SK-N-SH treated with all-trans-retinoic acid at 6 μM for 48 hours (cell line): Measurements from ENCODE around the gene CDCP1.

Source experiments
- ATAC-seq: fragments of 200-7000 bp; cut with Tn5 transposase; 3 replicates; pipeline ENCODE4 v1.9.1; 2020; ENCODE audit warnings: mild to moderate bottlenecking, moderate library complexity
- ARNTL ChIP-seq: fragments of 450-650 bp; formaldehyde crosslinking; IDR thresholded peaks from 2 replicates; pipeline ENCODE4 v1.5.0; 2020; ENCODE audit warnings: low read depth, mild to moderate bottlenecking, moderate library complexity, borderline replicate concordance
- BACH2 ChIP-seq: fragments of 250-450 bp; sonication (Bioruptor Pico); IDR thresholded peaks from 2 replicates; pipeline ENCODE4 v1.9.0; 2021; ENCODE audit warnings: mild to moderate bottlenecking, borderline replicate concordance
- CREB5 ChIP-seq: fragments of 250-450 bp; sonication (Bioruptor Pico); IDR thresholded peaks from 2 replicates; pipeline ENCODE4 v1.5.1; 2020; ENCODE audit warnings: low read depth, mild to moderate bottlenecking, moderate library complexity
- CSRNP3 ChIP-seq: fragments of 250-450 bp; sonication (Bioruptor Pico); IDR thresholded peaks from 2 replicates; pipeline ENCODE4 v1.5.1; 2021; ENCODE audit warnings: mild to moderate bottlenecking, moderate library complexity
- ESRRG ChIP-seq: fragments of 250-450 bp; sonication (Bioruptor Pico); IDR thresholded peaks from 2 replicates; pipeline ENCODE4 v1.6.1; 2021; ENCODE audit warnings: mild to moderate bottlenecking
- GLIS3 ChIP-seq: fragments of 250-450 bp; sonication (Bioruptor Pico); IDR thresholded peaks from 2 replicates; pipeline ENCODE4 v1.5.0; 2020; ENCODE audit warnings: mild to moderate bottlenecking, moderate library complexity
- ISL1 ChIP-seq: fragments of 250-450 bp; sonication (Bioruptor Pico); IDR thresholded peaks from 2 replicates; pipeline ENCODE4 v2.1.2; 2022; ENCODE audit warnings: mild to moderate bottlenecking, moderate library complexity
- PATZ1 ChIP-seq: fragments of 250-450 bp; sonication (Bioruptor Pico); IDR thresholded peaks from 2 replicates; pipeline ENCODE4 v1.8.0; 2020; ENCODE audit warnings: mild to moderate bottlenecking, moderate library complexity, borderline replicate concordance
- POU6F1 ChIP-seq: fragments of 250-450 bp; sonication (Bioruptor Pico); IDR thresholded peaks from 2 replicates; pipeline ENCODE4 v1.8.0; 2021; ENCODE audit warnings: low read depth, mild to moderate bottlenecking, moderate library complexity, borderline replicate concordance
- PPARA ChIP-seq: fragments of 250-450 bp; sonication (Bioruptor Pico); IDR thresholded peaks from 2 replicates; pipeline ENCODE4 v1.5.0; 2020; ENCODE audit warnings: mild to moderate bottlenecking, borderline replicate concordance
- RARB ChIP-seq: fragments of 250-450 bp; sonication (Bioruptor Pico); IDR thresholded peaks from 2 replicates; pipeline ENCODE4 v1.8.0; 2021; ENCODE audit warnings: mild to moderate bottlenecking, moderate library complexity
- TCF4 ChIP-seq: fragments of 250-450 bp; sonication (Bioruptor Pico); IDR thresholded peaks from 2 replicates; pipeline ENCODE4 v1.8.0; 2021; ENCODE audit warnings: mild to moderate bottlenecking, moderate library complexity, borderline replicate concordance
- TOX ChIP-seq: fragments of 250-450 bp; sonication (Bioruptor Pico); IDR thresholded peaks from 2 replicates; pipeline ENCODE4 v1.8.0; 2021; ENCODE audit warnings: mild to moderate bottlenecking, moderate library complexity, borderline replicate concordance
- TSHZ2 ChIP-seq: fragments of 250-450 bp; sonication (Bioruptor Pico); IDR thresholded peaks from 2 replicates; pipeline ENCODE4 v1.5.0; 2020; ENCODE audit warnings: mild to moderate bottlenecking, moderate library complexity
- ZC3H10 ChIP-seq: fragments of 250-450 bp; sonication (Bioruptor Pico); IDR thresholded peaks from 2 replicates; pipeline ENCODE4 v1.5.1; 2021; ENCODE audit warnings: mild to moderate bottlenecking, moderate library complexity
- ZFP3 ChIP-seq: fragments of 250-450 bp; sonication (Bioruptor Pico); IDR thresholded peaks from 2 replicates; pipeline ENCODE4 v1.5.0; 2020; ENCODE audit warnings: mild to moderate bottlenecking, moderate library complexity
- ZFP30 ChIP-seq: fragments of 450-650 bp; formaldehyde crosslinking; IDR thresholded peaks from 2 replicates; pipeline ENCODE4 v1.5.0; 2022; ENCODE audit warnings: mild to moderate bottlenecking, moderate library complexity
- ZNF565 ChIP-seq: fragments of 450-650 bp; formaldehyde crosslinking; conservative IDR thresholded peaks from 2 replicates; pipeline ENCODE4 v1.5.0; 2020; ENCODE audit warnings: low read depth, mild to moderate bottlenecking, moderate library complexity
- ZNF70 ChIP-seq: fragments of 450-650 bp; formaldehyde crosslinking; IDR thresholded peaks from 2 replicates; pipeline ENCODE4 v1.5.0; 2020; ENCODE audit warnings: mild to moderate bottlenecking, moderate library complexity
- ZNF8 ChIP-seq: fragments of 450-650 bp; formaldehyde crosslinking; IDR thresholded peaks from 2 replicates; pipeline ENCODE4 v1.5.0; 2020; ENCODE audit warnings: mild to moderate bottlenecking, moderate library complexity

Gene CDCP1

GRCh38 chr3:45166321-45166879 lies 20.2 kb upstream of the CDCP1 start (continued):
- TF ChIP-seq TSHZ2 (no peak), CREB5 (no peak), ZNF70 (CRISPR knock-in tag) (no peak), ISL1 (CRISPR knock-in tag) (no peak), ESRRG (CRISPR knock-in tag) (no peak), ZC3H10 (CRISPR knock-in tag) (no peak), ARNTL (CRISPR knock-in tag) (no peak), ZFP3 (no peak), PPARA (no peak), TOX (no peak), GLIS3 (no peak)

- ATAC-seq, result no peak
- no peak for TF ChIP-seq ZFP30 (CRISPR knock-in tag)
- no peak for TF ChIP-seq ISL1 (CRISPR knock-in tag)
- no peak for TF ChIP-seq ESRRG (CRISPR knock-in tag)
- no peak for TF ChIP-seq ZNF565 (CRISPR knock-in tag)
- no peak for TF ChIP-seq CREB5
- no peak for TF ChIP-seq TSHZ2
- no peak for TF ChIP-seq TCF4 (CRISPR knock-in tag)
- no peak for TF ChIP-seq ZNF70 (CRISPR knock-in tag)
- no peak for TF ChIP-seq ZNF8 (CRISPR knock-in tag)
- TF ChIP-seq GLIS3, result no peak
- TF ChIP-seq ZC3H10 (CRISPR knock-in tag), result no peak
- no peak for TF ChIP-seq PPARA
- no peak for TF ChIP-seq BACH2 (CRISPR knock-in tag)
- TF ChIP-seq PATZ1 (CRISPR knock-in tag), result no peak
- no peak for TF ChIP-seq ARNTL (CRISPR knock-in tag)
- TF ChIP-seq RARB (CRISPR knock-in tag), result no peak
These were observed 19.5 kb upstream of the CDCP1 start for GRCh38 chr3:45165497-45166283.

- no peak for TF ChIP-seq POU6F1 (CRISPR knock-in tag)
- TF ChIP-seq ZC3H10 (CRISPR knock-in tag), result no peak
- no peak for TF ChIP-seq ESRRG (CRISPR knock-in tag)
- TF ChIP-seq PATZ1 (CRISPR knock-in tag), result no peak
- no peak for TF ChIP-seq BACH2 (CRISPR knock-in tag)
- TF ChIP-seq ZNF8 (CRISPR knock-in tag), result no peak
- no peak for TF ChIP-seq RARB (CRISPR knock-in tag)
- no peak for TF ChIP-seq GLIS3
- no peak for TF ChIP-seq ZFP3
- no peak for TF ChIP-seq CSRNP3 (CRISPR knock-in tag)
- no peak for ATAC-seq
These were observed 17.9 kb upstream of the CDCP1 start for GRCh38 chr3:45164056-45164455.
